Adrenal gland (tissue), 12 donors: Measurements from ENCODE around the gene PPM1L. TPM values are rescaled to one million over a fixed set of nuclear protein-coding genes. Genes with fewer than 3 reads are reported as not detected.

Experiments
- DNase-seq, 7 donors: peaks; one replicate each; pipeline ENCODE4 v3.0.0-alpha.2; 2019 to 2020
- H3K27ac ChIP-seq, 5 donors: fragments of 200-600 bp; sonication (generic) in 4 of 5; 1 replicate in 3 of 5; 2 replicates in 2 of 5; pipeline versions ENCODE4 v1.5.1 to v1.8.0; 2016 to 2020; ENCODE audit warnings: mild to moderate bottlenecking in 1 of 5
- H3K27me3 ChIP-seq: fragments of 200-600 bp; 2 replicates; pipeline ENCODE4 v1.8.0; 2021
- H3K36me3 ChIP-seq, 2 donors: fragments of 200-600 bp; replicated peaks in 1 of 2; 1 replicate in 1 of 2; 2 replicates in 1 of 2; pipeline versions ENCODE4 v1.5.1 to v1.8.0; 2018 to 2022
- H3K4me1 ChIP-seq, 2 donors: fragments of 200-600 bp; replicated peaks in 1 of 2; 1 replicate in 1 of 2; 2 replicates in 1 of 2; pipeline versions ENCODE4 v1.5.1 to v1.8.0; 2018 to 2021
- H3K4me3 ChIP-seq, 4 donors: fragments of 200-600 bp; sonication (generic) in 3 of 4; one replicate each; pipeline ENCODE4 v1.5.1; 2016 to 2018
- H3K9me3 ChIP-seq, 3 donors: fragments of 200-600 bp; sonication (generic) in 1 of 3; replicated peaks in 1 of 3; 1 replicate in 2 of 3; 2 replicates in 1 of 3; pipeline versions ENCODE4 v1.5.1 to v1.8.0; 2016 to 2021
- POLR2A ChIP-seq, 2 donors: fragments of 450-650 bp; IDR thresholded peaks; one replicate each; pipeline ENCODE4 v1.6.1; 2017; ENCODE audit warnings: antibody characterized with exemption in 2 of 2, mild to moderate bottlenecking in 2 of 2, moderate library complexity in 1 of 2
- WGBS, 4 donors: extraction: QIAGEN DNeasy Blood & Tissue Kit in 2 of 4; methylation state at CpG; one replicate each; pipeline versions ENCODE4 v1.1.5 to v1.1.7; 2013 to 2017; 5-methylcytosine and 5-hydroxymethylcytosine counted together
- intact Hi-C, 2 donors: fragments of 100-400 bp; cut with DNase I; formaldehyde crosslinking; loops; one replicate each; pipeline versions ENCODE4 v1.14.1 to v1.15.0; 2022 to 2023
- polyA plus RNA-seq, 3 donors: library from polyadenylated mRNA; stranded (reverse); fragments of 200-250 nt in 2 of 3; fragments of 350-450 nt in 1 of 3; fragmentation: Illumina TruSeq in 1 of 3; extraction: RNeasy Lipid Tissue Mini Kit (QIAGEN cat#74804) in 1 of 3; gene quantifications; one replicate each; pipeline ENCODE4 v1.2.3, GENCODE V29; 2013 to 2014
- total RNA-seq, 9 donors: library from RNA; depleted of rRNA in 4 of 9; stranded (reverse); fragments of >200 nt in 4 of 9; fragments of 120-200 nt in 1 of 9; fragmentation: NEBNext Ultra II Directional in 1 of 9; extraction: Animal tissue kit (Norgen Biotek cat#: 25700) in 1 of 9; gene quantifications; one replicate each; pipeline versions ENCODE4 v1.1.0 to v1.2.4, GENCODE V29; 2013 to 2023
- TF ChIP-seq, protein P1 (sequence below), 6 experiments: fragments of 450-650 bp in 4 of 6; fragments of 200-600 bp in 2 of 6; sonication (generic) in 1 of 6; IDR thresholded peaks; 1 replicate in 5 of 6; 2 replicates in 1 of 6; pipeline versions ENCODE4 v1.5.1 to v1.8.0; 2016 to 2021; ENCODE audit warnings: antibody characterized with exemption in 6 of 6, mild to moderate bottlenecking in 2 of 6, moderate library complexity in 1 of 6
- donor health status: healthy with polysubstance abuse.
- donor health status: Bipolar disorder and iron deficiency.
- donor health status: DM: yes; HTN: yes; CAD: no.
- donor health status: DM: no; HTN: no; CAD: no.
- donor health status: DM: no; HTN: no; CAD: no.
- donor health status: DM: yes; HTN: yes; CAD: no.

PPM1L gene
- total and polyA plus RNA-seq, 12 donors = 2.4 to 53.6 (median 35.0) TPM

DNA sequence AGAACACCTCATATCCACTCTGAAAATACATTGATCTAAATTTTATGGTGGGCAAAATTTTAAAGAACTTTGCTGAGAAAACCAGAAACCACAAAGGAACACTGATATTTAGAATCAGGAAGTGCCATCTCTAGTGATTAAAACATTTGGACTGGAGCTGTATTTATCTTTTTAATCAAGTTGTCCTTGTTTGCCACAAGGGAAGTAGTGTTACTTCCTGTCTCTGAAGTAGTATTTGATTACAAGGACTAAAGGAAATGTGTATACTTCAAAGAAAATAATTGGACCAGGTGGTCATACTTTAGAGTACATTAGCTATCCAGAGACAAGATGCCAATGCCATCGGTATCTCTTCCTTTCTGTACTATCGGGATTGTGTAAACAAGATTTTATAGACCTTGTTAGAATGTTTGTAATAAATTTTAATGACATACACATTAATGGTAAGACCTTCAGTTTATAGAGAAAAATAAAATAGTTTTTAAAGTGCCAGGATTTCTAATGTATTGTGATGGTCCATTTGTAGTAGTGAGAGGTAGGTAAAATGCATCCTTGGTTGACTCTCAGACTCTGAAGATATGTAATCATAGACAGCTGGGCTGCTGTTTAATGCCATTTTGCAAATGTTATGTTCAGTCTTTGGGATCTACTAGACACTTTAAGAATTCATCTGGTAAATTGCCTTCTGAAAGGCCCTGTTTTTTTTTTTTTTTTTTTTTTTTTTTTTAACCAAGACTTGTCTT, 217.2 kb downstream of the PPM1L start:
- no peak overlapping the region for H3K4me3 ChIP-seq
- DNase-seq = no peak
- no peaks in the 10 kb centered on the region for H3K9me3 ChIP-seq
- WGBS, 4 donors = 33 to 41% (median 39%) methylated on average over 2 of the region's 2 CpGs
- intact Hi-C loops = no loop called here
- peaks cover 0 to 4% of the 10 kb centered on the region in 2 donors for H3K4me1 ChIP-seq
- H3K27ac ChIP-seq = no peak overlapping the region
- TF ChIP-seq, protein P1, sequence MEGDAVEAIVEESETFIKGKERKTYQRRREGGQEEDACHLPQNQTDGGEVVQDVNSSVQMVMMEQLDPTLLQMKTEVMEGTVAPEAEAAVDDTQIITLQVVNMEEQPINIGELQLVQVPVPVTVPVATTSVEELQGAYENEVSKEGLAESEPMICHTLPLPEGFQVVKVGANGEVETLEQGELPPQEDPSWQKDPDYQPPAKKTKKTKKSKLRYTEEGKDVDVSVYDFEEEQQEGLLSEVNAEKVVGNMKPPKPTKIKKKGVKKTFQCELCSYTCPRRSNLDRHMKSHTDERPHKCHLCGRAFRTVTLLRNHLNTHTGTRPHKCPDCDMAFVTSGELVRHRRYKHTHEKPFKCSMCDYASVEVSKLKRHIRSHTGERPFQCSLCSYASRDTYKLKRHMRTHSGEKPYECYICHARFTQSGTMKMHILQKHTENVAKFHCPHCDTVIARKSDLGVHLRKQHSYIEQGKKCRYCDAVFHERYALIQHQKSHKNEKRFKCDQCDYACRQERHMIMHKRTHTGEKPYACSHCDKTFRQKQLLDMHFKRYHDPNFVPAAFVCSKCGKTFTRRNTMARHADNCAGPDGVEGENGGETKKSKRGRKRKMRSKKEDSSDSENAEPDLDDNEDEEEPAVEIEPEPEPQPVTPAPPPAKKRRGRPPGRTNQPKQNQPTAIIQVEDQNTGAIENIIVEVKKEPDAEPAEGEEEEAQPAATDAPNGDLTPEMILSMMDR (IDR thresholded peaks at IDR 0.05) = no peak
- TF ChIP-seq POLR2A (IDR thresholded peaks at IDR 0.05) = no peak
- H3K36me3 ChIP-seq = no peaks in the 10 kb centered on the region
- H3K27me3 ChIP-seq = no peaks in the 10 kb centered on the region

DNA sequence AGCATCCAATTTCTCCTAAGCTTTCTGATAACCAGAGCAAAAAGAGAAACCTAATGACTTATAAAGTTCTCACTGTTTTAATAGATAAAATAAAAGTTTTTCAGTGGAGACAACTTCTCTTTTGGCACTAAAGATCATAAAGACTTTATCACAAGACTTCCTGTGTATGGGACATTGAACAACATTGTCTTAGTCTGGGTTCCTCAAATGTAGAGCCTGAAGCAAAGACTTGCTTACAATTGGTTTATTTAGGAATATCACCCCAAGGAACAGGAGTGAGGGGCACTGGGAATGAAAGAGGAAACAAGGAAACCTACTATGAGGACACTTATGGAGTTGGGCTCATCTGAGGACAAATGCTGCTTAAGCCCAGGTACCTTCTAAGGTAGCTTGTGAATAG, 221.7 kb downstream of the PPM1L start:
- Histone ChIP-seq H3K36me3 (no peaks in the 10 kb centered on the region), H3K27ac (peak overlapping the region in 1 of 5 donors; percentile 13), H3K4me3 (no peak overlapping the region), H3K27me3 (no peaks in the 10 kb centered on the region), H3K9me3 (no peaks in the 10 kb centered on the region), H3K4me1 (peaks cover 0 to 8% of the 10 kb centered on the region in 2 donors)
- no peak for TF ChIP-seq POLR2A (IDR thresholded peaks at IDR 0.05)
- TF ChIP-seq, protein P1 (IDR thresholded peaks at IDR 0.05) = no peak
- no peak for DNase-seq
- intact Hi-C loops = no loop called here

DNA sequence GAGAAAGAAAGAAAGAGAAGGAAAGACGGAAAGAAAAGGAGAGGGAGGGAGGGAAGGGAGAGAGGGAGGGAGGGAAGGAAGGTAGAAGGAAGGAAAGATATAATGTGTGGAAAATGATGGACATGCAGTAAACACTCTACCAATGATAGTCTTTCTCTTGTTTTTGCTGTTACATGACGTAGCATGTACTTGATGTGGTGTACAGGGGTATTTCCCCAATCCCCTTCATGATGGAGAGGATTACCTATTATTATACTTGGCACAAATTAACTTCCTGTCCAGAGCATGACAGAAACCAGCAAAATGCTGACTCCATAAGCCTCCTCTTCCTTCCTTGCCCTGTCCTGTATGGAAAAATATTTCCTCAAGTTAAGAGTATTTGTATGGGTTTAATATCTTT, 224.7 kb downstream of the PPM1L start:
- DNase-seq = no peak
- Histone ChIP-seq H3K36me3 (no peaks in the 10 kb centered on the region), H3K4me3 (no peak overlapping the region), H3K27me3 (no peaks in the 10 kb centered on the region), H3K9me3 (no peaks in the 10 kb centered on the region), H3K27ac (peak overlapping the region in 2 of 5 donors; percentile 21 to 25), H3K4me1 (peaks cover 0 to 4% of the 10 kb centered on the region in 2 donors)
- no peak for TF ChIP-seq POLR2A (IDR thresholded peaks at IDR 0.05)
- TF ChIP-seq, protein P1 (IDR thresholded peaks at IDR 0.05) = no peak
- intact Hi-C loops = no loop called here
- WGBS, 4 donors = 78 to 87% (median 84%) methylated on average over 2 of the region's 2 CpGs

DNA sequence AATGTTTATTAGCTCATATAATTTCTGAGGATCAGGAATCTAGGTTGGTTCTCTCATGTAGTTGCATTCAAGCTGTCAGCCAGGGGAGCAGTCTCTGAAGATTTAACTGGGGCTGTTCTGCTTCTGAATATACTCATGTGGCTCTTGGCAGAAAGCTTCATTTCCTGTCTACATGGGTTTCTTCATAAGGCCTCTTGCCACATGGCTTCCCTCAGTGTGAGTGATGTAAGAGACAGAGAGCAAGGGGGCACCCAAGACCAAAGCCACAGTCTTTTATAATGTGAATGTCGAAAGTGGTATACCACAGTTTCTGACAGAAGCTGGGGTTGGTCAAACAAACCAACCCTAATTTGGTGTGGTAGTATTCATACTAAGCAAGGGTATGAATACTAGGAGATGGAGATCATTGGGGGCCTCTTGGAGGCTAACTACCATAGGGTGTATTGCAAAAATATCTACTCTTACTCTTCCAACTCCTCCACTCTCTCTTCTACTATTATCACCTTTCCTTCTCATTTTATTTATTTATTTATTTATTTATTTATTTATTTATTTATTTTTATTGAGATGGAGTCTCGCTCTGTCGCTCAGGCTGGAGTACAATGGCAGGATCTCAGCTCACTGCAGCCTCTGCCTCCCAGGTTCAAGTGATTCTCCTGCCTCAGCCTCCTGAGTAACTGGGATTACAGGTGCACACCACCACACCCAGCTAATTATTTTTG, 225.3 kb downstream of the PPM1L start:
- 90 to 94% (median 92%) methylated on average over 3 of the region's 3 CpGs for WGBS, 4 donors
- TF ChIP-seq, protein P1 (IDR thresholded peaks at IDR 0.05) = no peak
- TF ChIP-seq POLR2A (IDR thresholded peaks at IDR 0.05) = no peak
- intact Hi-C loops = no loop called here

More for the DNA sequence above, 225.3 kb downstream of the PPM1L start:
- no peaks in the 10 kb centered on the region for H3K27me3 ChIP-seq
- peak overlapping the region in 2 of 5 donors; percentile 21 to 25 for H3K27ac ChIP-seq
- peak; percentile 8 to 57 (median 39) for DNase-seq
- H3K36me3 ChIP-seq = no peaks in the 10 kb centered on the region
- no peak overlapping the region for H3K4me3 ChIP-seq
- peaks cover 0 to 6% of the 10 kb centered on the region in 2 donors for H3K4me1 ChIP-seq
- no peaks in the 10 kb centered on the region for H3K9me3 ChIP-seq
